Ovary (tissue), 9 donors: ENCODE data around the gene STYXL1. TPM values are rescaled to one million over a fixed set of nuclear protein-coding genes. Genes with fewer than 3 reads are reported as not detected.

ENCODE experiments used
- DNase-seq, 5 donors: peaks; one replicate each; pipeline ENCODE4 v3.0.0-alpha.2; 2019 to 2020
- H3K27ac ChIP-seq, 2 donors: fragments of 200-600 bp; one replicate each; pipeline versions ENCODE4 v1.5.1 to v1.8.0; 2019 to 2022
- H3K27me3 ChIP-seq: fragments of 200-600 bp; one replicate; pipeline ENCODE4 v1.8.0; 2022
- H3K36me3 ChIP-seq: fragments of 200-600 bp; sonication (generic); one replicate; pipeline ENCODE4 v1.5.1; 2019
- H3K4me1 ChIP-seq: one replicate; pipeline ENCODE4 v1.8.1; 2013; ENCODE audit warnings: mild to moderate bottlenecking, moderate library complexity; ENCODE audit not compliant: insufficient read depth
- H3K4me3 ChIP-seq: fragments of 200-600 bp; sonication (generic); one replicate; pipeline ENCODE4 v1.5.1; 2017
- H3K9me3 ChIP-seq, 2 donors: fragments of 200-600 bp in 1 of 2; sonication (generic) in 1 of 2; one replicate each; pipeline versions ENCODE4 v1.5.1 to v1.8.1; 2013 to 2019; ENCODE audit warnings: mild to moderate bottlenecking in 1 of 2, moderate library complexity in 1 of 2
- CTCF ChIP-seq, 3 donors: fragments of 450-650 bp in 2 of 3; fragments of 200-600 bp in 1 of 3; IDR thresholded peaks; one replicate each; pipeline versions ENCODE4 v1.5.1 to v1.8.0; 2016 to 2022; ENCODE audit warnings: antibody characterized with exemption in 3 of 3, mild to moderate bottlenecking in 1 of 3
- EP300 ChIP-seq: sonication (generic); formaldehyde crosslinking; IDR thresholded peaks from one replicate; pipeline ENCODE4 v1.6.1; 2017; ENCODE audit warnings: antibody characterized with exemption
- POLR2A ChIP-seq: fragments of 450-650 bp; IDR thresholded peaks from one replicate; pipeline ENCODE4 v1.6.1; 2017; ENCODE audit warnings: antibody characterized with exemption, mild to moderate bottlenecking, moderate library complexity
- WGBS, 3 donors: extraction: QIAGEN DNeasy Blood & Tissue Kit in 1 of 3; methylation state at CpG; one replicate each; pipeline versions ENCODE4 v1.1.5 to v1.1.7; 2013 to 2017; 5-methylcytosine and 5-hydroxymethylcytosine counted together
- intact Hi-C, 4 donors: fragments of 100-400 bp; cut with DNase I; formaldehyde crosslinking; loops; one replicate each; pipeline versions ENCODE4 v1.11.0 to v1.15.1; 2022 to 2023
- polyA plus RNA-seq, 2 donors: library from polyadenylated mRNA; stranded (reverse); fragments of 200-250 nt in 1 of 2; fragments of 350-450 nt in 1 of 2; fragmentation: Illumina TruSeq in 1 of 2; extraction: RNeasy Lipid Tissue Mini Kit (QIAGEN cat#74804) in 1 of 2; gene quantifications; one replicate each; pipeline ENCODE4 v1.2.3, GENCODE V29; 2013 to 2014
- total RNA-seq, 7 donors: library from RNA; depleted of rRNA in 2 of 7; stranded (reverse); fragments of >200 nt in 2 of 7; fragmentation: NEBNext Ultra II Directional in 3 of 7; extraction: Animal tissue kit (Norgen Biotek cat#: 25700) in 3 of 7; gene quantifications; one replicate each; pipeline versions ENCODE4 v1.1.0 to v1.2.4, GENCODE V29; 2016 to 2023
- donor health status: DM: no; HTN: no; CAD: no; lungs with moderate emphysema.
- donor health status: DM: no; HTN: no; CAD: no.
- donor health status: Bipolar disorder and iron deficiency.
- donor health status: DM: yes; HTN: yes; CAD: no.
- donor health status: DM: no; HTN: no; CAD: no.
- donor health status: DM: yes; HTN: yes; CAD: no.

The STYXL1 gene
- total and polyA plus RNA-seq, 9 donors = 15.7 to 39.9 (median 31.2) TPM

GRCh38 chr7:75955331-75955955, 92.4 kb downstream of the STYXL1 start:
- intact Hi-C loops = no loop called here
- no peaks in the 10 kb centered on the region for H3K9me3 ChIP-seq
- TF ChIP-seq POLR2A (no peak), CTCF (IDR thresholded peaks at IDR 0.05) (no peak), EP300 (no peak)
- H3K4me3 ChIP-seq = no peak overlapping the region
- H3K4me1 ChIP-seq = peaks cover 1% of the 10 kb centered on the region
- no peak overlapping the region for H3K27ac ChIP-seq
- no peaks in the 10 kb centered on the region for H3K27me3 ChIP-seq
- DNase-seq = no peak
- WGBS, 3 donors = 92 to 95% (median 93%) methylated on average over 12 of the region's 12 CpGs
- H3K36me3 ChIP-seq = no peaks in the 10 kb centered on the region

GRCh38 chr7:75953931-75954330, 93.9 kb downstream of the STYXL1 start:
- H3K36me3 ChIP-seq = no peaks in the 10 kb centered on the region
- TF ChIP-seq EP300 (no peak), CTCF (IDR thresholded peaks at IDR 0.05) (no peak), POLR2A (no peak)
- no peak overlapping the region for H3K4me3 ChIP-seq
- H3K27ac ChIP-seq = no peak overlapping the region
- H3K27me3 ChIP-seq = no peaks in the 10 kb centered on the region
- peaks cover 3% of the 10 kb centered on the region for H3K4me1 ChIP-seq
- no peak for DNase-seq
- intact Hi-C loops = no loop called here
- no peaks in the 10 kb centered on the region for H3K9me3 ChIP-seq
- WGBS, 3 donors = 86 to 89% (median 87%) methylated on average over 11 of the region's 11 CpGs

- no peak for DNase-seq
- Histone ChIP-seq H3K27me3 (no peaks in the 10 kb centered on the region), H3K27ac (no peak overlapping the region), H3K9me3 (no peaks in the 10 kb centered on the region), H3K4me1 (peaks cover 3% of the 10 kb centered on the region), H3K4me3 (no peak overlapping the region), H3K36me3 (no peaks in the 10 kb centered on the region)
- TF ChIP-seq CTCF (IDR thresholded peaks at IDR 0.05) = no peak
- TF ChIP-seq EP300 = no peak
- no peak for TF ChIP-seq POLR2A
- 90 to 98% (median 96%) methylated on average over 7 of the region's 7 CpGs for WGBS, 3 donors
- intact Hi-C loops = no loop called here
Observed at GRCh38 chr7:75953431-75953830, 94.4 kb downstream of the STYXL1 start.

- H3K27ac ChIP-seq = no peak overlapping the region
- no peaks in the 10 kb centered on the region for H3K9me3 ChIP-seq
- WGBS, 3 donors = 83 to 90% (median 86%) methylated on average over 5 of the region's 5 CpGs
- no peaks in the 10 kb centered on the region for H3K36me3 ChIP-seq
- H3K27me3 ChIP-seq = no peaks in the 10 kb centered on the region
- TF ChIP-seq CTCF (IDR thresholded peaks at IDR 0.05) = no peak
- no peak for TF ChIP-seq POLR2A
- no peak for TF ChIP-seq EP300
- no peak for DNase-seq
- no peak overlapping the region for H3K4me3 ChIP-seq
- H3K4me1 ChIP-seq = peaks cover 6% of the 10 kb centered on the region
- intact Hi-C loops = no loop called here
Observed at GRCh38 chr7:75951506-75951905, 96.3 kb downstream of the STYXL1 start.
